Glomerular endothelial cell (primary cell): ENCODE results near the gene ZNF729. TPM values are rescaled to one million over a fixed set of nuclear protein-coding genes. Genes with fewer than 3 reads are reported as not detected.
"Not testable (repeated sequence)": the region's sequence is repeated elsewhere in the genome, so short reads cannot be mapped to it uniquely, and the experiment has no call there.

Experiments used
- DNase-seq: peaks from one replicate; pipeline ENCODE4 v3.0.0-alpha.2; 2011; ENCODE audit warnings: low read depth, low spot score; ENCODE audit errors: extremely low read depth
- total RNA-seq: library from RNA; depleted of rRNA; stranded (reverse); fragments of >200 nt; gene quantifications from 2 replicates; pipeline ENCODE4 v1.2.3, GENCODE V29; 2015

The ZNF729 gene
- not detected in 2 replicates for total RNA-seq

DNA sequence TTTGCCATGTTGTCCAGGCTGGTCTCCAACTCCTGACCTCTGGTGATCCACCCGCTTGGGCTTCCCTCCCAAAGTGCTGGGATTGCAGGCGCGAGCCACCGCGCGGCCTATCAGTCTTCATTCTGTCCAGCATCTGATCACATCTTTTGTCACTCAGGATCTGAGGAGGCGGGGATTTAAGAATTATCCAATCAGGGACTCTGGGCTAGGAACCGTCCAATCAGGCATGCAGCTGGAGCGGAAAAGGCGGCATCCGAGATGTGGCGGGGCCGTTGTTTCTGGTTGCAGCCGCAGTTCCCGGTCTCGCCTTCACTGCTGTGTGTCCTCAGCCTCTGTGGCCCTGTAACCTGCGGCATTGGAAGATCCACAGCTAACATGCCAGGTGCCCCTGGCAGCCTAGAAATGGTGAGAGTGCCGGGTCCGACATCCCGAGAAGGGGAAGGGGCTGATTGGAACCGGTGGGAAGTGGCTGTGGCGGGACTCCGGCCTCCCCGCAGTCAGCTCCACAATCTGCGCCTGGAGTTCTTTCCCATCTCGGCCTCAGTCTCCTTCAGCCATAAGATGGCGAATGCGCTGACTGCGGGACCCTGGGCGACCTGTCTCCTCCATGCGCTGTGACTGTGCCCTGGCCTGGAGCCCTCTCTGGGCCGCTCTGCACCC, at the start of gene ZNF729:
Gene ZNF729, plus strand, starts transcription at position 291 of the 660 bp plus-strand sequence. Its CDS starts 85 bp downstream, at position 376.
- DNase-seq = no peak

DNA sequence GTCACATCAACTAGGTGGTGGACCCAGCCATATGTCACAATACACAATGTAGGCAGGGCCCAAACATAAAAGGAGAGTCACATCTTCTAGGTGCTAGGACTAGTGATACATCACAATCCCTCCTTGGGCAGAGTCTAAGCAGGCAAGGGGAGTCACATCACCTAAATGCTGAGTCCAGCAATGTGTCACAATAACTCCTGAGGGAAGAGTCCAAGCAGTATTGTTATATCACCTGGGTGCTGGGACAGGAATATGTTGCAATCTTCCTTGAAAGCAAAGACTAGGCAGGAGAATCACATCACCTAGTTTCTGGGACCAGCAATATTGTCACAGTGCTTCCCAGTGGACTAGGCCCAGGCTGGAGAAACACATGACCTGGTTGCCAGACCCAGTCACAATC, 29.4 kb upstream of the ZNF729 start:
- DNase-seq = no peak

DNA sequence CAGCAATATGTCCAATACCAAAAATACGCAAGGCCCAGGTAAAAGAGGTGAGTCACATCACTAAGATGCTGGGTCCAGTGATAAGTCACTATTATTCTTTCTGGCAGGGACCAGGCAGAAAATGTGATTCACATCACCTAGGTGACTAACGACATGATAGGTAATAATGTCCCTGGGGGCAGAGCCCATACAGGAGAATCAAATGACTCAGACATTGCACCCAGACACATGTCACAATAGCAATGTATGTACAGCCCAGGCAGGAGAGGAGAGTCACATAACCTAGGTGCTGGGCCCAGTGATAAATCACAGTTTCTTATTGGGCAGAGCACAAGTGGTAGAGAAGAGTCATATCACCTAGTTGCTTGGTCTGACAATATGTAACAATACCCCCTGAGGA, 28.9 kb upstream of the ZNF729 start:
- DNase-seq = no peak

DNA sequence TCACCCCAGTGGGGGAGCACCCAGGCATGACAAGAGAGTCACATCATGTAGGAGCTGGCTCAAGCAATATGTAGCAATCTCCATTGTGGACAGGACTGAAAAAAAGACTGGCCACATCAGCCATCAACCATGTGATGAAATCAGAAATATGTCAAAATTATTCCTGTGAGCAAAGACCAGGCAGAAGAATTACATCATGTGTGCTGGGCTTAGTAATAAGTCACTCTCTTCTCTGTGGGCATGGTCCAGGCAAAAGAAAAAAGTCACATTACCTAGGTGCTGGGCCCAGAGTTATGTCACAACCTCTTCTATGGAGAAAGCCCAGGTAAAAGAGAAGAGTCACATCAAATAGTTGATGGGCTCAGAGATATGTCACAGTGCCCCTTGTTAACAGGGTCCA, 28.3 kb upstream of the ZNF729 start:
- no peak for DNase-seq

DNA sequence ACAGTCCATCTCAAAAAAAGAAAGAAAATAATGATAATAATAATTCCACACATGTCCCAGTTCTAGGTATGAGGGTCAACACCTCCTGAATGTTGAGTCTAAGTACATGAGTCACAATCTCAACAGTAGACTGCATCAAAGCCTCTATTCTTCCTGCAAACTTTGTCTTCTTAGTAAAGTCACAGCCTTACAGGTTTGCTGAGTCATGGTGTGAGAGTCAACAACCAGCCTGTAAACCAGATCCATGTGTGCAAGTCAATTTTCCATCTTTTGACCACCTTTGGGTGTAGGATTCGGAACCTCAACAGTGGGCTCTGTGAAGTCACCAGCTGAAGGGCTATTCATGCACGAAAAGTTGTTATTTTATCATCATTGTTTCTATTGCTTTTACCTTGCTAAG, 25.7 kb upstream of the ZNF729 start:
- no peak for DNase-seq

DNA sequence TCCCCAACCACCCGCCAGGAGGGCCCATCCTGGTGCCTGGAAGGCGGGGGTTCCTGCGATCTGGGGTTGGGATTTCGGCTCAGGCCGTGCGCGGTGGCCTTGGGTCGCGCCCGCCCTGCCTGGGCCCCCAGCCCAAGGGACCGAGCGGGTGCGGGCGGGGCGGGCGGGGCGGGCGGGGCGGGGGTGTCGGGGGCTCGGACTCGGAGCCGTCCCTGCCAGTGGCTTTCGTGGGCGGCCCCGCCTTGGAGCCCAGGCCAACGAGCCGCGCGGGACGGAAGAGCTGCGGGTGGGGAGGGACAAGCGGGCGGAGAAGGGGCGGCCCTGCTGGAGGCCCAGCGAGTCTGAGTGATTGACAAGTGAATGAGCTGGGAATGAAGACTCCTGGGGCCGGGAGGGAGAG, 24.6 kb upstream of the ZNF729 start:
- DNase-seq = no peak

DNA sequence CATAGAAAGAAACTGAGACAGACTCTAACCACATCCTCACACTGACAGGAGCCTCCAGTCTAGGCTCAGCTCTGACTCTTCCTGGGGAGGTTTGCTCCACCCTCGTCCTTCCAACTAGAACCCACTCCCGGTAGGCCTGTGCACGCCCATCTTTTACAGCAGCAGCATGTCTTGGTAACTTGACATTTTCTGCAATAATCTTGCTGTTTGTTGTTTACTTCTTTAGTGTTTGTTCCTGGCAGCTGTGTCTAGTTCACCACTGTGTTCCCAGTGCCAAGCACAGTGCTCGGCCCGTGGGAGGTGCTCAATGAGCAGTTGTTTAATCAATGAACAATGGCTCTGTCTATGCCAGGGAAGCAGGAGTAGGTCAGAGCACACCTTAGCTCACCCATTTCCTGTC, 23.1 kb upstream of the ZNF729 start:
- no peak for DNase-seq

DNA sequence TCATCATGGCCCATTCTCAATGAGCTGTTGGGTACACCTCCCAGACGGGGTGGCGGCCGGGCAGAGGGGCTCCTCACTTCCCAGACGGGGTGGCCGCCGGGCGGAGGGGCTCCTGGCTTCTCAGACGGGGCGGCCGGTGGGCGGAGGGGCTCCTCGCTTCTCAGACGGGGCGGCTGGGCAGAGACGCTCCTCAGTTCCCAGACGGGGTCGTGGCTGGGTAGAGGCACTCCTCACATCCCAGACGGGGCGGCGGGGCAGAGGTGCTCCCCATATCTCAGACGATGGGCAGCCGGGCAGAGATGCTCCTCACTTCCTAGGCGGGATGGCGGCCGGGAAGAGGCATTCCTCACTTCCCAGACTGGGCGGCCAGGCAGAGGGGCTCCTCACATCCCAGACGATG, 35.3 kb downstream of the ZNF729 start:
- DNase-seq = not testable (repeated sequence)

DNA sequence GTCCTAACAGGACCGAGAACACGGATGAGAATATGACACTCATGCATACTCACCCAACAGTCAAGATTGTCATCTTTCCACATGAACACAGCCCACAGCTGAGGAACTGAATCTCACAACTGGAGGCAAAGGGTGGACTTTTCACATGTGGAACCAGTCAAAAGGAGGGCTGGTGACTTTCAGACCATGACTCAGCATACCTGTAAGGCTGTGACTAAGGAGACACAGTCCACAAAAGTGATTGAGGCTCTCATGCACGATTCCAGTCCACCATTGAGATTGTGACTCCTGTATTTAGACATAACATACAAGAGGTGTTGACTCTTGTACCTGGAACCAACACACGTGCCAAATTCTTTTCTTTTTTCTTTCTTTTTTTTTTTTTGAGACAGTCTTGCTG, 40.0 kb downstream of the ZNF729 start:
- DNase-seq = no peak

DNA sequence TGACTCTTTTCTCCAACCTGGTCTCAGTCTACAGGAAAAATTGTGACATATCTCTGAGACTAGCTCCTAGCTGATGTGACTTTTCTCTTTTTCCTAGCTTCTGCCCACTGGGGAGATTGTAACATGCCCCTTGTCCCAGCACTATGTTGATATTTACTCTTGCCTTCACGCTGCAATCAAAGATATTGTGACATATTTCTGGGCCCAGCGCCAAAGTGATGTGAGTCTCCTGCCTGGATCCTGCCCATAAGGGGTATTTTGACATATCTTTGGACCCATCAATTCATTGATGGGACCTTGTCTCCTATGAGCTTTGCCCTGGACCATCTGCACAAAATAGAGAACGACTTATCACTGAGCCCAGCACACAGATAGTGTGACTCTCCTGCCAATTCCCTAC, 41.1 kb downstream of the ZNF729 start:
- no peak for DNase-seq

DNA sequence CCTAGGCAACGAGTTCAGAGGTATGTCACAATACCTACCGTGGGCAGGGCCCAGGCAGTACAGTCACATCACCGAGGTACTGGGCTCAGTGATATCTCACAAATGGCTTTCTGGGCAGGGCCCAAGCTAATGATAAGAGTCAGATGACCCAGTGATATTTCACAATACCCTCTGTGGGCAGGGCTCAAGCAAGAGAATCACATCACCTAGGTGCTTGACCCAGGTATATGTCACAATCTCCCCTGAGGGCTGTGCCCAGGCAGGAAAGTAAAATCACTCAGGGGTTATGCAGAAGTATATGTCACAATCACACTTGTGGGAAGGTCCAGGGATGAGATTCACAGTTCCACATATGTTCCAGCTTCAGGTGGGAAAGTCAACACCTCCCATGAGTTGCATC, 45.3 kb downstream of the ZNF729 start:
- DNase-seq = no peak

DNA sequence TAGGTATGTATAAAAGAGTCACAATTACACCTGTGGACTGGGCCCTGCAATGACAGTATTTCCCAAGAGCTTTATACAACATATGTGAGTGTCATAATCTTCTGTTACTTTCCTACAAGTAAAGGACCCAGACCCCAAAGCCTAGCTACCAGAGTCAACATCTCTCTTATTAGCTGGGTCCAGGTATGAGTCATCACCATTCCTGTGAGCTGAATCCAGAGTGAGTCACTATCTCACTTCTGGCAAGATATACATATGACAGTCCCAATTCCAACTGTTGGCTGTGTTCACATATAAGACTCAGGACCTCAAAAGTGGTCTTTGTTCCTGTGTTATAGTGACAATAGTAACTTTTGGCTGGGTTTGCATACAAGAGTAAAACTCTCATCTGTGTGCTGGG, 46.7 kb downstream of the ZNF729 start:
- no peak for DNase-seq

DNA sequence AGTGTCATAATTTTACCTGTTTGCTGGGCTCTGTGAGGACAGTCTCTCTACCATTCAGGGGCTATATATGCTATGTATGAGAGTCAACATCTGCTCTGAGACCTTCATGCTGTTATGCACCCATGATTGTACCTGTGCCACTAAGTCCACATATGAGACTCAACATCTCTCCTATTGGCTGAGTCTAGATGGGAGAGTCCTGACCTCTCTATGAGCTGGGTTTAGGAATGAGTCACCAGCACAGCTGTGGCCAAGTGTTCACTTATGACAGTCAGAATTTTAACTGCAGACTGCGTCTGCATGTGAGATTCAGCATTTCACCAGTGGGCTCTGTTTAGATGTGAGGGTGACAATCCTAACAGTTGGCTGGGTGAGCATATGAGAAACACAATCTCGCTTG, 49.5 kb downstream of the ZNF729 start:
- no peak for DNase-seq

DNA sequence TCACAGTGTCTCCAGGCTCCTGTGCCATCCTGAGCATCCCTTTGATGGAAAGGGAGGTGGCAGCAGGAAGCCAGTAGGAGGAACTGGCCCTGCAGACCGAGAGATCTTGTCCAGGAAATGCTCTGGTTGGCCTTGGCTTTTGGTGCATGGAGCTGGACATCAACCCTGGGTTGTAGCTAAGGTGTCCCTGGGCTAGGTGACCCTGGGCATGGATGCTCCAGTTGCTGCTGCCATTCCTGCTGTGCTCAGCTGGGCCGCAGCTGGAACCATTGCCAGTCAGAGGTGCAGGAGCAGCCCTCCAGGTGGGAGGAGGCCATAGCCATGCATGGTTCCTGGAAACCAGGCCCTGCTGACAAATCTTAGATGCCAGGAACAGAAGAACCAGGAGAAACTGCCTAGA, 68.4 kb downstream of the ZNF729 start:
- no peak for DNase-seq

Other genes with a start within 250 kb of the ZNF729 start
- gene ZNF257, start 234.0 kb upstream of the ZNF729 start, total RNA-seq = 1.2 and 3.7 TPM in 2 replicates
- not detected in 2 replicates for gene ZNF676, start 89.5 kb upstream of the ZNF729 start, total RNA-seq
- 0.29 TPM in 1 of 2 replicates, not detected in the other for gene ZNF98, start 135.9 kb downstream of the ZNF729 start, total RNA-seq